Activated CD4-positive, alpha-beta memory T cell treated with anti-CD3 and anti-CD28 coated beads for 36 hours (primary cell): ENCODE measurements around the gene CCDC78. TPM values are rescaled to one million over a fixed set of nuclear protein-coding genes. Genes with fewer than 3 reads are reported as not detected.

Source experiments
- CTCF ChIA-PET: fragments of 350-600 bp; sonication (Branson Sonifier 250); formaldehyde crosslinking; loops from one replicate; lab custom pipeline; 2021; ENCODE audit warnings: antibody characterized with exemption, inconsistent platforms; lab: Charles Lee
- POLR2A ChIA-PET: fragments of 350-600 bp; sonication (Branson Sonifier 250); formaldehyde crosslinking; loops from one replicate; lab custom pipeline; 2021; ENCODE audit warnings: antibody characterized with exemption; lab: Charles Lee
- DNase-seq: peaks from one replicate; pipeline ENCODE4 v3.0.0-alpha.2; 2020
- H3K27ac Mint-ChIP-seq: one replicate; pipeline ENCODE4 v1.8.0; 2021; ENCODE audit warnings: mixed read lengths
- H3K27me3 Mint-ChIP-seq: one replicate; pipeline ENCODE4 v1.8.0; 2021; ENCODE audit warnings: mixed read lengths
- H3K36me3 Mint-ChIP-seq: one replicate; pipeline ENCODE4 v1.8.0; 2021; ENCODE audit warnings: mixed read lengths
- H3K4me1 Mint-ChIP-seq: one replicate; pipeline ENCODE4 v1.8.0; 2021; ENCODE audit warnings: low read depth, mixed read lengths
- H3K4me3 Mint-ChIP-seq: one replicate; pipeline ENCODE4 v1.8.0; 2021; ENCODE audit warnings: mild to moderate bottlenecking, mixed read lengths
- H3K9me3 Mint-ChIP-seq: one replicate; pipeline ENCODE4 v1.8.0; 2021; ENCODE audit warnings: mixed read lengths
- intact Hi-C: fragments of 100-400 bp; cut with micrococcal nuclease; formaldehyde crosslinking; loops from one replicate; pipeline ENCODE4 v1.15.1; 2023
- total RNA-seq, 2 experiments: library from RNA; stranded (reverse); gene quantifications; one replicate each; pipeline ENCODE4 v1.2.3, GENCODE V29; 2021

CCDC78 gene
- total RNA-seq, 2 experiments from 2014 or later = 3.3 to 4.2 TPM

DNA sequence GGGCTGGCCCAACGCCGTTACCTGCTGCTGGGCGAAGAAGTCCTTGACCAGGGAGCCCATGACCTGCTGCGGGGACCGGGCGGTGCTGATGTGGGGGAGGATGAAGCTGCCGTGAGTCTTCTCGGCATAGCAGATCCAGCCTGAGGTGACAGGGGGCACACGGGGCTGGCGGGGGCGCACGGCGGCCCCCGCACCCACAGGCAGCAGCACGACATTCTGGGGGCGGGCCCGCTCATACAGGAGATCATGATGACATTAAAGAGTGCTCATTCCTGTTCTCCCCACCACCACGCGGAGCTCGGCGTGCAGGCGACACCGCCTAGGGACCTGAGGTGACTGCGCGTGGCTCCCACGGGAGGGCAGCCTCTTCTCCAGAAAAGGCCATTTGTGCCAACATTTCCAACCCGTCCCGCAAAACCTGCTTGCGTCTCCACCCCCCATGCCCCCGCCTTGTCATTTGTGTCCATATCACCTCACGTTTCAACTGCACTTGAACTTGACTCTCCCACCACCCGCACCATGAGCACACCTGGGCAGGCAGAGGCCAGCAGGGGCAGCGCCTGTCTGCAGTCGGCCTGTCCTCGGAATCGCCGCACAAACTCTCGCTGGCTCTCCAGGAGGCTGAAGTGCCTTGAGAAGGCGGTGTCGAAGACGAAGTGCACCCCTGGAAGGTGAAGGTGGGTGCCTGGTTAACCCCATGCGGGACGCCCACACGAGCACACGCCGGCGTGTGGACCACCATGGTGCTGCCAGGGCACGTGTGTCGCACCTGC lies 8.2 kb upstream of the CCDC78 start:
- intact Hi-C loops = no loop called here
- Mint-ChIP-seq H3K27me3 (no peaks in the 10 kb centered on the region), H3K4me3 (no peak overlapping the region), H3K9me3 (no peaks in the 10 kb centered on the region), H3K27ac (no peak overlapping the region), H3K36me3 (peaks cover 24% of the 10 kb centered on the region), H3K4me1 (peaks cover 21% of the 10 kb centered on the region)
- CTCF ChIA-PET = interaction anchor here (0.6 to 2.9 kb wide), 4 partner anchors 14 to 37 kb away, joined by 3 to 16 read pairs (median 8); partner anchors contain the start of gene ANTKMT
- POLR2A ChIA-PET = interaction anchor here (1.5 kb wide), 1 partner anchor 12 kb away, joined by 10 read pairs; the partner anchor contains the start of gene ANTKMT
- DNase-seq = no peak

GRCh38 chr16:733382-734207 lies 7.4 kb upstream of the CCDC78 start:
- CTCF ChIA-PET = interaction anchor here (0.6 to 1.5 kb wide), 5 partner anchors 9 to 55 kb away, joined by 3 to 4 read pairs (median 4); partner anchors contain the start of genes CHTF18 and RPUSD1
- Mint-ChIP-seq H3K4me1 (peaks cover 20% of the 10 kb centered on the region), H3K27ac (no peak overlapping the region), H3K9me3 (no peaks in the 10 kb centered on the region), H3K36me3 (peaks cover 24% of the 10 kb centered on the region), H3K27me3 (no peaks in the 10 kb centered on the region), H3K4me3 (no peak overlapping the region)
- DNase-seq = peak; percentile 51
- POLR2A ChIA-PET = no interaction called here
- intact Hi-C loops = no loop called here

DNA sequence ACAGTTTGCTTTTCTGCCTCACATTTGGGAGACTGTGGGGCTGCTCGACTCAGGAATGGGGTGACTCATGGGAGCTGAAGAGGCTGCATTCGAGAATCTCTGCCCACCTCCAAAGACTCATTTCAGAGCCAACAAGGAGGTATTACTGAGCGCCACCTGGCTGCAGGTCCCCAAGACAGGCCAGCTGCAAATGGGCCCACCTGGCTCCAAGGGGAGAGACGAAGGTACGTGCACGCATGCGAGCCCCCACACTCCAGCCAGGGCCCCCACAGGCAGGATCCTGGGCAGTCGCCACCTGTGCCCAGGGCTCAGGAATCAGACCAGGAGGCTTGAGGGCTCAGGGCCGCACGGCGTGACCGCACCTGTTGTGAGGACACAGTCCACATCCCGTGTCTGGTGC lies 6.7 kb upstream of the CCDC78 start:
- Mint-ChIP-seq H3K36me3 (peaks cover 22% of the 10 kb centered on the region), H3K4me1 (peaks cover 20% of the 10 kb centered on the region), H3K27me3 (no peaks in the 10 kb centered on the region), H3K4me3 (no peak overlapping the region), H3K27ac (no peak overlapping the region), H3K9me3 (no peaks in the 10 kb centered on the region)
- CTCF ChIA-PET = interaction anchor here (1.0 to 5.5 kb wide), 4 partner anchors 8 to 56 kb away, joined by 4 to 33 read pairs (median 4); partner anchors contain the start of genes ANTKMT, CHTF18 and RPUSD1
- intact Hi-C loops = no loop called here
- POLR2A ChIA-PET = no interaction called here
- DNase-seq = no peak

DNA sequence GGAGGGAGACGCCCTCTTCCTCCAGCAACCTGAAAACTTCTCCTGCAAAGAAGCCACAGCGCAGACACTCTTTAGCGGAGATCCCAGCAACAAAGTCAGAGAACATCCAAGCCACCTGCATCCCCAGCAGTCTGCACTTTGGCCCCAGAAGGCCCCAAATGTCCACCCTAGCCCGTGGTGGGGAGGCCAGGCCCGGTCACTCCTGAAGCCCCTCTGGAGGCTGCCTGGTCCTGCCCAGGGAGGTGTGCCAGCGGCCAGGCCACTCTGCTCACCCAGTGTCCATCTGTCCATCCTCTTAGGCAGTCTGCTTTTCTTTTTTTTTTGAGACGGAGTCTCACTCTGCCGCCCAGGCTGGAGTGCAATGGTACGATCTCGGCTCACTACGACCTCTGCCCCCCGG lies 6.1 kb upstream of the CCDC78 start:
- POLR2A ChIA-PET = no interaction called here
- intact Hi-C loops = no loop called here
- H3K36me3 Mint-ChIP-seq = peaks cover 17% of the 10 kb centered on the region

GRCh38 chr16:730666-731509 lies 4.6 kb upstream of the CCDC78 start:
- H3K36me3 Mint-ChIP-seq = peaks cover 8% of the 10 kb centered on the region
- H3K4me3 Mint-ChIP-seq = no peak overlapping the region
- H3K9me3 Mint-ChIP-seq = no peaks in the 10 kb centered on the region
- peaks cover 9% of the 10 kb centered on the region for H3K4me1 Mint-ChIP-seq
- DNase-seq = no peak
- no peaks in the 10 kb centered on the region for H3K27me3 Mint-ChIP-seq
- POLR2A ChIA-PET = no interaction called here
- CTCF ChIA-PET = interaction anchor here (1.1 to 5.5 kb wide), 2 partner anchors 10 kb away, joined by 3 to 33 read pairs; partner anchors contain the start of genes ANTKMT and CIAO3
- intact Hi-C loops = no loop called here
- no peak overlapping the region for H3K27ac Mint-ChIP-seq

More for the DNA sequence above, 6.1 kb upstream of the CCDC78 start:
- Mint-ChIP-seq H3K4me3 (no peak overlapping the region), H3K4me1 (peaks cover 17% of the 10 kb centered on the region), H3K27ac (no peak overlapping the region), H3K9me3 (no peaks in the 10 kb centered on the region), H3K27me3 (no peaks in the 10 kb centered on the region)
- CTCF ChIA-PET = interaction anchor here (1.0 to 5.5 kb wide), 4 partner anchors 8 to 56 kb away, joined by 4 to 33 read pairs (median 4); partner anchors contain the start of genes ANTKMT, CHTF18 and RPUSD1
- no peak for DNase-seq

- POLR2A ChIA-PET = interaction anchor here (0.6 to 1.0 kb wide), 2 partner anchors 14 to 277 kb away, joined by 3 read pairs; no protein-coding TSS in a partner anchor
- H3K4me1 Mint-ChIP-seq = peaks cover under 1% of the 10 kb centered on the region
- DNase-seq = no peak
- no peaks in the 10 kb centered on the region for H3K27me3 Mint-ChIP-seq
- H3K4me3 Mint-ChIP-seq = no peak overlapping the region
- intact Hi-C loops = no loop called here
- peaks cover 3% of the 10 kb centered on the region for H3K36me3 Mint-ChIP-seq
- H3K27ac Mint-ChIP-seq = no peak overlapping the region
- no peaks in the 10 kb centered on the region for H3K9me3 Mint-ChIP-seq
- CTCF ChIA-PET = interaction anchor here (5.5 kb wide), 1 partner anchor 10 kb away, joined by 33 read pairs; the partner anchor contains the start of gene ANTKMT
Measured at GRCh38 chr16:729768-730665, 3.8 kb upstream of the CCDC78 start.

DNA sequence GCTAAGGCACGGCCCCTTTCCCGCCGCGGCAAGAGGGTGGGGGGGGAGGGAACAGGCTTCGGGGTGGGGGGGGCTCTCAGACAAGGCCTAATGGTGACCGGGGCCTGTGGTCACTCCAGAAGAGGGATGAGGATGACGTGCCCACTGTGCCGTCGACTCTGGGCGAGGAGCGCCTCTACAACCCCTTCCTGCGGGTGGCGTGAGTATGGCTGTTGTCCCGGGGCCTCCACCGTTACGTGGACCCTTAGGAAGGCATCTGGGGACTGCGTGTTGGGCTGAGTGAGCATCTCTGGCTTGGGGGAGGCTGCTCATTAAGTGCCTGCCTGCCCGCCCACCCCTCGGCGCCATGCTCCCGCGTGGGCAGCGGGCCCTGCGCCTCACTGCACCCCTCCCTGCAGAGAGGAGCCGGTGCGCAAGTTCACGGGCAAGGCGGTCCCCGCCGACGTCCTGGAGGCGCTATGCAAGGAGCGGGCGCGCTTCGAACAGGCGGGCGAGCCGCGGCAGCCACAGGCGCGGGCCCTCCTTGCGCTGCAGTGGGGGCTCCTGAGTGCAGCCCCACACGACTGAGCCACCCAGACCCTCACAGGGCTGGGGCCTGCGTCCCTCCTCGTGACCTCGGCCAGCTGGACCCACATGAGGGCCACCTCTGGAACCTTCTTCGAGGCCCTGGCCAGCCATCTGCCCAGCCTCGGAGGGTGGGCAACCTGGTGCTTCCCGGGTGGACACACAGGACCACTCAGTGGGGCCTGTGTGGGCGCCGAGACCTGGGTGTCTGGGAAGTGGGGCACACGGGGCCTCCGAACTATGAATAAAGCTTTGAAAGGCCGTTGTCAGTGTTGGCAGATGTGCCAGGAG lies 2.9 kb upstream of the CCDC78 start:
- no peaks in the 10 kb centered on the region for H3K27me3 Mint-ChIP-seq
- H3K9me3 Mint-ChIP-seq = no peaks in the 10 kb centered on the region
- no peaks in the 10 kb centered on the region for H3K36me3 Mint-ChIP-seq
- POLR2A ChIA-PET = interaction anchor here (0.6 to 1.6 kb wide), 6 partner anchors 7 to 278 kb away, joined by 3 to 8 read pairs (median 3); partner anchors contain the start of genes CHTF18, CIAO3, RPUSD1 and STUB1
- no peak for DNase-seq
- H3K27ac Mint-ChIP-seq = no peak overlapping the region
- CTCF ChIA-PET = interaction anchor here (2.7 to 5.5 kb wide), 2 partner anchors 9 to 13 kb away, joined by 11 to 33 read pairs; partner anchors contain the start of genes ANTKMT and METRN
- intact Hi-C loops = no loop called here
- H3K4me3 Mint-ChIP-seq = peak overlapping the region; percentile 57
- no peaks in the 10 kb centered on the region for H3K4me1 Mint-ChIP-seq

DNA sequence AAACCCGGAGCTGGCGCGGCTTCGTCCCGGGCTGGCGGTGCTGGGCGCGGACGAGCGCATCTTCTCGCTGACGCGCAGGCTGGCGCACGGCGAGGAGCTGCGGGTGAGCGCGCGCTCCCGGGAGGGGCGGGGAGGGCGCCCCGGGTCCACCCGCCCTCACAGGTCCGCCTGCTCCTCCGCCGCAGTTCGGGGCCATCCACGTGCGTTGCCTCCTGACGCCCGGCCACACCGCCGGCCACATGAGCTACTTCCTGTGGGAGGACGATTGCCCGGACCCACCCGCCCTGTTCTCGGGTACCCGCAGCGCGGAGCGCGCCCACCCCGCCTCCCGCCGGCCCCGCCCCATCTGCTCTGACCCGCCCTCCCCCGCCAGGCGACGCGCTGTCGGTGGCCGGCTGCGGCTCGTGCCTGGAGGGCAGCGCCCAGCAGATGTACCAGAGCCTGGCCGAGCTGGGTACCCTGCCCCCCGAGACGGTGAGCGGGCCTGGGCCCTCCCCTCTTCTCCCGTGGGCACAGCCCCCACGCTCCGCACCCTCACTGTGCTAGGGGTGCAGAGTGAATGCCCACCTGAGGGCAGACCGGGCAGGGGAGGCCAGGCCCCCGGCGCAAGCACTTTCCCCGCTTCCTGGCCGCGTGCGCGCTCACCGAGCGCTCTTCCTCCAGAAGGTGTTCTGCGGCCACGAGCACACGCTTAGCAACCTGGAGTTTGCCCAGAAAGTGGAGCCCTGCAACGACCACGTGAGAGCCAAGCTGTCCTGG lies 2.1 kb upstream of the CCDC78 start:
- CTCF ChIA-PET = interaction anchor here (0.9 to 5.5 kb wide), 3 partner anchors 8 to 57 kb away, joined by 3 to 33 read pairs (median 11); partner anchors contain the start of genes ANTKMT and METRN
- POLR2A ChIA-PET = interaction anchor here (0.6 to 1.6 kb wide), 4 partner anchors 8 to 60 kb away, joined by 3 to 8 read pairs (median 4); partner anchors contain the start of genes CHTF18, CIAO3, RPUSD1 and STUB1
- no peaks in the 10 kb centered on the region for H3K4me1 Mint-ChIP-seq

More for the DNA sequence above, 2.1 kb upstream of the CCDC78 start:
- DNase-seq = peak; percentile 72
- Mint-ChIP-seq H3K4me3 (peak overlapping the region; percentile 57), H3K27me3 (no peaks in the 10 kb centered on the region), H3K36me3 (no peaks in the 10 kb centered on the region), H3K9me3 (no peaks in the 10 kb centered on the region), H3K27ac (no peak overlapping the region)
- intact Hi-C loops = no loop called here
